MCF 10A (cell line): Measurements from ENCODE around the gene SLC13A3. TPM values are rescaled to one million over a fixed set of nuclear protein-coding genes. Genes with fewer than 3 reads are reported as not detected.

Experiments used
- BruUV-seq: library from RNA; stranded (reverse); fragments of 400-500 nt; replicated peaks from 2 replicates; lab custom pipeline; 2021; lab: Mats Ljungman, UMichigan
- CTCF ChIA-PET: fragments of 300-600 bp; sonication (Branson Sonifier 250); formaldehyde crosslinking; extraction: SDS; loops from one replicate; lab custom pipeline; 2021; ENCODE audit warnings: antibody characterized with exemption, inconsistent platforms; lab: Yijun Ruan, JAX
- POLR2A ChIA-PET: fragments of 300-600, 350-650 bp; sonication (Branson Sonifier 250); formaldehyde crosslinking; extraction: SDS; loops from one replicate; lab custom pipeline; 2020; ENCODE audit warnings: antibody characterized with exemption, inconsistent platforms; lab: Yijun Ruan, JAX
- DNase-seq: peaks from one replicate; pipeline ENCODE4 v3.0.0-alpha.2; 2018; ENCODE audit not compliant: unreplicated experiment
- H3K27ac Mint-ChIP-seq: one replicate; pipeline ENCODE4 v1.8.0; 2022; ENCODE audit warnings: mild to moderate bottlenecking, low read depth, mixed read lengths; ENCODE audit not compliant: unreplicated experiment
- H3K27me3 Mint-ChIP-seq: one replicate; pipeline ENCODE4 v1.8.0; 2022; ENCODE audit warnings: mixed read lengths; ENCODE audit not compliant: insufficient read depth, unreplicated experiment
- H3K36me3 Mint-ChIP-seq: one replicate; pipeline ENCODE4 v1.8.0; 2022; ENCODE audit warnings: mild to moderate bottlenecking, moderate library complexity, mixed read lengths; ENCODE audit not compliant: insufficient read depth, unreplicated experiment
- H3K4me1 Mint-ChIP-seq: one replicate; pipeline ENCODE4 v1.8.0; 2022; ENCODE audit warnings: mixed read lengths; ENCODE audit not compliant: insufficient read depth, unreplicated experiment
- H3K4me3 Mint-ChIP-seq: one replicate; pipeline ENCODE4 v1.8.0; 2022; ENCODE audit warnings: mild to moderate bottlenecking, moderate library complexity, mixed read lengths; ENCODE audit not compliant: unreplicated experiment
- H3K9me3 Mint-ChIP-seq: one replicate; pipeline ENCODE4 v1.8.0; 2022; ENCODE audit warnings: mixed read lengths; ENCODE audit not compliant: unreplicated experiment
- CTCF ChIP-seq: fragments of 200-600 bp; IDR thresholded peaks from one replicate; pipeline ENCODE4 v1.8.0; 2022; ENCODE audit warnings: antibody characterized with exemption, mild to moderate bottlenecking; ENCODE audit not compliant: unreplicated experiment
- intact Hi-C: fragments of 100-400 bp; cut with micrococcal nuclease; formaldehyde crosslinking; loops from 2 replicates; pipeline ENCODE4 v1.14.1; 2022
- total RNA-seq: library from RNA; stranded (reverse); gene quantifications from 2 replicates; pipeline ENCODE4 v1.2.3, GENCODE V29; 2022

The SLC13A3 gene
- total RNA-seq, 1 experiment from 2014 or later = not detected

- peaks cover 20% of the 10 kb centered on the region for H3K4me1 Mint-ChIP-seq
Measured at GRCh38 chr20:46694484-46694883, 43.2 kb upstream of the SLC13A3 start.

GRCh38 chr20:46691196-46691595 lies 39.9 kb upstream of the SLC13A3 start:
- H3K4me3 Mint-ChIP-seq = no peak overlapping the region
- POLR2A ChIA-PET = interaction anchor here (1.3 to 3.7 kb wide), 2 partner anchors 12 to 603 kb away, joined by 3 to 23 read pairs; no protein-coding TSS in a partner anchor
- intact Hi-C loops = no loop called here
- H3K27ac Mint-ChIP-seq = no peak overlapping the region
- H3K4me1 Mint-ChIP-seq = peaks cover 28% of the 10 kb centered on the region
- CTCF ChIA-PET = interaction anchor here (1.2 kb wide), 1 partner anchor 37 kb away, joined by 3 read pairs; no protein-coding TSS in a partner anchor
- peaks cover 10% of the 10 kb centered on the region for H3K36me3 Mint-ChIP-seq
- no peak for DNase-seq
- H3K27me3 Mint-ChIP-seq = no peaks in the 10 kb centered on the region
- BruUV-seq = no TSS peak
- no peak for TF ChIP-seq CTCF
- peaks cover 8% of the 10 kb centered on the region for H3K9me3 Mint-ChIP-seq

More at GRCh38 chr20:46694484-46694883, 43.2 kb upstream of the SLC13A3 start:
- Mint-ChIP-seq H3K27me3 (no peaks in the 10 kb centered on the region), H3K9me3 (peaks cover 8% of the 10 kb centered on the region), H3K36me3 (no peaks in the 10 kb centered on the region), H3K27ac (no peak overlapping the region), H3K4me3 (no peak overlapping the region)
- ChIA-PET CTCF (interaction anchor here (0.6 to 1.0 kb wide), 5 partner anchors 22 to 587 kb away, joined by 3 to 5 read pairs (median 3); no protein-coding TSS in a partner anchor), POLR2A (interaction anchor here (0.7 to 0.9 kb wide), 3 partner anchors 14 to 1901 kb away, joined by 3 to 4 read pairs (median 3); no protein-coding TSS in a partner anchor)
- intact Hi-C loops = no loop called here
- no peak for TF ChIP-seq CTCF
- DNase-seq = no peak
- BruUV-seq = no TSS peak

- no peak for TF ChIP-seq CTCF
- CTCF ChIA-PET = interaction anchor here (0.6 to 1.5 kb wide), 6 partner anchors 10 to 987 kb away, joined by 3 to 5 read pairs (median 3); no protein-coding TSS in a partner anchor
Measured at GRCh38 chr20:46690219-46691106, 39.2 kb upstream of the SLC13A3 start.

GRCh38 chr20:46689754-46690085 lies 38.5 kb upstream of the SLC13A3 start:
- H3K36me3 Mint-ChIP-seq = peaks cover 23% of the 10 kb centered on the region
- peaks cover 27% of the 10 kb centered on the region for H3K4me1 Mint-ChIP-seq
- intact Hi-C loops = loop anchor here (5.0 kb wide), 1 partner anchor 132 kb away; no protein-coding TSS in a partner anchor
- H3K9me3 Mint-ChIP-seq = peaks cover 8% of the 10 kb centered on the region
- TF ChIP-seq CTCF = no peak
- ChIA-PET POLR2A (interaction anchor here (0.6 to 3.7 kb wide), 20 partner anchors 9 to 1961 kb away, joined by 3 to 23 read pairs (median 4); partner anchors contain the start of genes PCIF1 and ZMYND8), CTCF (interaction anchor here (0.6 to 1.5 kb wide), 6 partner anchors 9 to 988 kb away, joined by 3 to 5 read pairs (median 3); no protein-coding TSS in a partner anchor)
- DNase-seq = no peak
- H3K27ac Mint-ChIP-seq = peak overlapping the region; percentile 92
- peak overlapping the region; percentile 88 for H3K4me3 Mint-ChIP-seq
- BruUV-seq = no TSS peak
- no peaks in the 10 kb centered on the region for H3K27me3 Mint-ChIP-seq

More at GRCh38 chr20:46690219-46691106, 39.2 kb upstream of the SLC13A3 start:
- no peaks in the 10 kb centered on the region for H3K27me3 Mint-ChIP-seq
- peaks cover 23% of the 10 kb centered on the region for H3K4me1 Mint-ChIP-seq
- intact Hi-C loops = no loop called here
- H3K9me3 Mint-ChIP-seq = peaks cover 8% of the 10 kb centered on the region
- POLR2A ChIA-PET = interaction anchor here (0.6 to 3.7 kb wide), 14 partner anchors 9 to 1173 kb away, joined by 3 to 23 read pairs (median 4); partner anchors contain the start of gene PCIF1
- peak overlapping the region; percentile 88 for H3K4me3 Mint-ChIP-seq
- TSS peak; percentile 69 for BruUV-seq
- H3K27ac Mint-ChIP-seq = peak overlapping the region; percentile 92
- peaks cover 17% of the 10 kb centered on the region for H3K36me3 Mint-ChIP-seq
- no peak for DNase-seq
